Suppressor macrophage treated with lipopolysaccharide for 4 hours (primary cell): ENCODE data around the gene CD200.

Experiments used
- DNase-seq: peaks from one replicate; pipeline ENCODE4 v3.0.0-alpha.2; 2020

CD200 gene

DNA sequence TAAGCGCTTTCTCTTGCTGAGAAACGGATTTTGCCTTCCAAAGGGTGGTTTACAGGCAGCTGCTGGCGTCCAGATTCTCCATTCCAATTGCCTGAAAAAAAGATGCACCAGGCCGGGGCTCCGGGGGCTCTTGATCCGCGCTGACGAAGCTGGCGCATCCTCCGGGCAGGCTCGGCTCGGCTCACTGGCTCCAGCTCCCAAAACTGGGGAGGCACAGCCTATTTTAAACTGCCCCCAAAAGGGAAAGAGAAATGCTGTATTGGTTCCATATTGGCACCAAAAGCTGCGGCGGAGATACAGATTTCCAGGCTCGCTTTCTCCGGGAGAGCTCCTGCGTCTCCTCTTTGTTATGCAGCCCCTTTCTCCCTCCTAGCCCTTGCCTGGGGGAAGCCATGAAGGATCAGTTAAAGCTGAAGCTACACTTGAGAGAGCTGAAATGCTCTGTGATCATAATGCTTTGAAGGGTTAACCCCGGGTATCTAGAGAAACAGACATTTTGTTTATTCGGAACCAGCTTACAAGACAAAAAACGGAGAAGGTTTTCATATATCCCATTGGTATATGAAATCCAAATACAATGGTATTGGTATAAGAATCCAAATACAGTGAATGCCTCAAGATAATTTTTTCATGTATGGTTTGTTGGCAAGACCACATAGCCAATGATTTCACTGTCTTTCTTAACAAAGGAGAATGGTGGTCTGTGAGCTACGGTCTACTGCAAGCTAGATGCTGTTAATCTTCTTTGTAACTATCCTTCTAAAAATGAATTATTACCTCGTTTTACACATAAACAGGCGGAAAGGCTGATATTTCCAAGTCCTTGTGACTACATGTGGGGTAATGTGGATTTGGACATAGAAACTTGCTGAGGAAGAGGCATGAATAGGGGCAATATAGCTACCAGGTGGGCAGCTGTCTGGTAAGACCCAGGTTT is 693 bp downstream of the CD200 start:
- no peak for DNase-seq

DNA sequence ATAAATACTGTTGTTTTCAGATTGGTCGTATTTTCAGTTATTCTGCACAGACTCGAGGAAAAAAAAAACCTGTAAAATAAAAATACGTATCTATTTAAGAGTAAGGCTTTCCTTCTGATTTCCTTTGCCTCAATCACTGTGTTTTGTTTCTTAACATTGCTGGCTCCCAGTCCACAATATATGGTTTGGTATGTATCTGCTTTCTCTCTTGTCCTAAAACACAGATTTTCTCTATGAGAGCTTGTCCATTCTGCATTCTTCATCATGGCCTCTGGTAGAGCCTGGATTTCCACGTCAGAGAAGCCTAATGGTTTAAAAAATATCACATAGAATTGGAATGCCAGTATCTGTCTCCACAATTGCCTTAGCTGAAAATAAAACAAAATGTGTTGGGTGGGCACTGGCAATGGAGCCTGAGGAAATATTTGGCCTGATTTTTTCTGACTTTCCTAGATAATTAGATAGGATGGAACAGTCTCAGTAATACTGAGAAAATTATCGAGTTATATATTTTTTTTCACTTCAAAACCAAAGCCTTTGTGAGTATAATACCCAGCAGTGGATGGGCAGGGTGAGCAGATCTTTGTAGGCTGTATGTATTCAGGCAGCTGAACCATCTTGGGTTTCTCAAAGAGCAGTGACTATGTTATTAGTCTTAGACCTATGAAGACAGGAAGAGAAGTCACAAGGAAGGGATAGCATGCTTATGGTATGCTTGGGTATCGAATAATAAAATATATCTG is 1.9 kb downstream of the CD200 start:
- DNase-seq: no peak

DNA sequence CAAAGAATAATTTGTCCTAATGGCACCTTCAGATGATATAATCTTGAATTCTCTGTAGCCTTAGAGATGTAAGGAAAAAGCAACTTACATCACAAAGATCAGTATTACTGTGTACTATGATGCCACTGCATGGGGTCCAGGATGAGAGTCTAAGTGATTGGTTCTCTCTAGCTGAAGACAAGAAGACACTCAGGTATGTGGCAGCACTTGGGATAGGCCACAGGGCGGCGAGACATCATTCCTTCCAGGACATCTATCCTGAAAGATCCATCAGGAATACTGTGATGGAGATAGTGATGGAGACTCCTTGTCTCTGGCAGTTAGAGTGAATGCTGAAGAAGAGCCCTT is 2.5 kb downstream of the CD200 start:
- DNase-seq: no peak

DNA sequence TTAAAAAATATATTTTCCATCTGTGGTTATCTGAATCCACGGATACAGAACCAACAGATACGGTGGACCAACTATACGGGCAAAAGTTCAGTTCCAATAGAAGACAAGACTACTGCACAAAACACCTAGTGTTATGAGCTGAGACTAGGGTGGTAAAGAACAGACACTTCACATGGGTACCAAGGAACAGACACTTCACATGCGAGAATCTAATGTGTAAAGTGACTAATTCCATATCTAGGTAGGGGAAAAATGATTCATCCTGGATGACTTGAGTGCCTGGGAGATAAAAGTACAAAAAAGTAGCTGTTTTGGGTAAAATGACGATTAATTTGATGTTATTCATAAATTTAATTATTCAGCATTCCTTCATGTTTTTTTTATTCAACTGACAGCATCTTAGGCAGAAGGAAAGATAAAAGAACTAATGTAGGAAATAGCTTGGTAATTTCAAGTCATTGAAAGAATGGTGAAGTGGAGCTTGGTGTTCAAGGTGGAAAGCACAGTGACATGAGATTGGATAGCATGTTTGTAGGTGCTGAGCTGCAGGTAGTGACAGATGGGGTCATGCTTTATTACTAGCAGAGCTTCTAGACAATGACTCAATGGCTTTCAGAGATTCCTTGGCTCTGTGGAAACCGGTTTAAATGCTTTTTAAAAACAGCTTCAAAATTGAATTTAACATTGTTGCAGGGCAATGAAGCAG is 5.2 kb downstream of the CD200 start:
- no peak for DNase-seq

DNA sequence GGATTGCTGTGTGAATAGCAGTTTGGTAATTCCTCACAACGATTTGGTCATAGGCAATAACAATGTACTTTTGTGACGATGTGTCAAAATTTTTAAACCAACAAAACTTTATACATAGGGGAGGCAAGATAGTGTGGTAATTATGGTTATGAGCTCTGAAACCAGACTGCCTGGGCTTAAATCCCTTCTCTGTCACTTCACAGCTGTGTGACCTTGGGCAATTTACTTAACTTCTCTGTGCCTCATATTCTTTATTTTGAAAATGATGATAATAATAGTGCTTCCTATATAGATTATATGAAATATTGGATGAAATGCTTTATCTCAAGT is 5.7 kb downstream of the CD200 start:
- DNase-seq: no peak

DNA sequence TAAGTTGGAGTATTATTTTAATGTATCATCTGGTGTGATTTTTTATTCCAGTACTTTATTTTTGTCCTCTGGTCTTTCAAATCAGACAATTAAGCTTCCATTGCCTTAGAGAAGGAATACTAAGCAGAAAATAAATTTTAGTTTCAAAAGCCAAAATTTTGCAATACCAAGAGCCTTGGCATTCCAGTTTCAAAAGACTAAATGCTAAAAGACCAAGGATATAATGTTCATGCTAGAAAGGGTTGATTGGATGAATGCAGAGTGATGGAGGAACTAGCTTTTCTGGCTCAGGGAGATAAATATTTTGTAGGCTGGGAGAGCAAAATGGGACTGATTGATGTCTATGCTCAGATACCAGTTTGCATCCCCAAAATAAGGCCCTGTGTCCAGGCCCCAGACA is 6.2 kb downstream of the CD200 start:
- DNase-seq: no peak

DNA sequence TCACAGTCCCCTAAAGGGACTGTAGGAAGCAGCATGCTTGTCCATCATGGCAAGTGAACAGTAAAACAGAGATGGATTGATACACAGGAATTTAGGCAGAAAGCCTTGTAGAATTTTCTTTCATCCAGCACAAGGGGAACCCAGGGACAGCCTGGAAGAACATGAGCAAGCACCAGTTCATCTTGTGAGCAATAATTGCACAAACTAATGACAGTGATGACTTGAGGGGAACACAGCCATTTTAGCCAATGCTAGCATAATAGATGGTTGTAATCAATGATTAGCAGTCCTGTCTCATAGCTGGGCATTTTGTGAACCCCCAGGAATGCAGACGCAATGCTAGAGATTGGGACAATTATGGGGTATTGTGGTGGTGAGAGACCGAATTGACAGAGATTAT is 6.7 kb downstream of the CD200 start:
- DNase-seq: no peak

DNA sequence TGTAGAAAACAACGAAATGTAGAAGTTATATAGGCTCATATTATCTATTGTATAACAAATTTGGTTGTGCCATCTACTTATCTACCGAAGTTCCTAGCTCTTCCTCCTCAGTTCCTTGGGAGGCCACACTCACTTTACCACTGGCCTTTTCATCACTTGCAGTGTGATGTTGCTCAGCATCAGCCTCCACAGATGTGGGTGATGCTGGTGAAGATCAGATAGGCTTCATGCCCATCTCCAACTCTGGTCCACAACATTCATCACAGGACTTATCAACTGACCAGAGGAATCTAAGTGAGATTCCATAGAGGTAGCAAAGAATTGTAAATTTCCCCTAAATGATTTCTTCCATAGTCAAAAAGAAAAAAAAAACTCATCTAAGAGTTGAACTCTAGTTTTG is 8.4 kb downstream of the CD200 start:
- DNase-seq: no peak

DNA sequence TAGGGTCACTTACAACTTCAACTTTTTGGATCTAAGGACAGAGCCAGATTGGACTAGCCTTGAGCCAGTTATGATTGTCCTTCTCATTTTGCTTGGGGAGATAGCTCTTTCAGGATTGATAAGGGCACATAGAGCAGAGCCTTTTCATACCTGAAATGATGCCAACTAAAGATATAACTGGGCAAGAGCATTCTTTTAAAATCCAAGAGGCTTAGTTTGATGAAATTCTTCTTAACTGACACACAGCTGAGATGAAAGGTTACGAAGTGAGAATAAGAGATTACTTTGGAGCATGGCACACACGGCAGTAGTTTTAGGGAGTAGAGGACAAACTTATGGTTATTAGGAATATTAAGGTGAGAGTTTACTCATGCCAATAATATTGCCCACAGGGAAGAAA is 12.7 kb downstream of the CD200 start:
- no peak for DNase-seq

DNA sequence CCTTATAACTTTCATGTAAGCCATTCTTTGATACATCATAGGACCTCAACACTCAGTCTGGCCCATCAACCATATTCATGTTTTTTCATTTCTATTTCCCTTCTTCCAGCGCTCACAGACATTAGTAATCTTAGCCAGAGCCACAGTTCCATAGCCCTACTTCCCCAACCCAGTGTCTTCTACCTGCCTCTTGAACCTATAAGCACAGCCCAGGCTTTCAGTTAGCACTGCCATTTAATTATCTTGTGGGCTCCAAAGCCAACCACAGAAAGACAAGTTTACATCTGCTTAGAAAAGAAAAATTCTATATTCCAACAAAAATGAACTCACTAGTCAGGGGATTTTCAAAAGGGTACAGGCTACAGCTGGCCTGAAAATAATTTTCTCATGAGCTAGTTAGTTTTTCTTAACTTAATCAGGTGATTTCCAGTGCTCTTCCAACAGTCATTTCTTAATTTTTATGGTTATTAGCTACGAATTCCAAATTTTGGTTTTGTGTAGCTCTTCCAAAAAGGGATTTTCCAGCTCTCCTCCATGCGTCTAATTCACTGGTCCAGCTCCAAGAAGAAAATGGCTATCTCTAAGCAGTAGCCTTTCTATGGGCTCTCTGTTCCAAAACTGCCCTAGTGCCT is 13.7 kb downstream of the CD200 start:
- DNase-seq: no peak

DNA sequence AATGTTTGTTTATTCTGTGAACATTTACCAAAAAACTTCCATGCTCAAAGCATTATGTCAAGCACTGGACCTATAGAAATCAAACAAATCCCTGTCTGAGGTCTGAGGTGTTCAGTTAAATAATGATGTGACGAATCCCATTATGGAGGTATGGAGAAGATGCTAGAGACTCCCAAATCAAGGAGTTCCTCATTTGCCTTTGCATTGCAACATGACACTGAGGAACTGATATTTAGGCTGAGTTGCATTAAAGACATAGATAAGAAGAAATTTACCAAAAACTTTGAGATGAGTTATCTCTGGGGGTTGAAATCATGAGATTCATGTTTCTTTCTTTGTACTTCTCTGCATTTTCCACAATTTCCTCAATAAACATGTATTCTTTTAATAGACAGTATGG is 16.0 kb downstream of the CD200 start:
- DNase-seq: peak; percentile 22

DNA sequence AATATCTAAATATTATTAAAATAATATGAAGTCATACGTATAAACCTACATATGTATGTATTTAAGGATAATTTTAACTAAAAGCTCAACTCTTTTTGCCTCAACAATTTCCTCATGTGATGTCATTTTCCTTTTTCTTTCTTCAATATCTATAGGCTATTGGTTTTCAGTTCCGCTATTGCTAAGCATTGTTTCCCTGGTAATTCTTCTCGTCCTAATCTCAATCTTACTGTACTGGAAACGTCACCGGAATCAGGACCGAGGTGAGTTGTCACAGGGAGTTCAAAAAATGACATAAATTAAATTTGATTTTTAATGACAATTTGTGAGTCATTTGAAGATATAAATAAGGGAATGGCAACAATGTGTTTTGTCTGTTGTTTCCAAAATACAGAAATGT is 16.6 kb downstream of the CD200 start:
- DNase-seq: no peak

DNA sequence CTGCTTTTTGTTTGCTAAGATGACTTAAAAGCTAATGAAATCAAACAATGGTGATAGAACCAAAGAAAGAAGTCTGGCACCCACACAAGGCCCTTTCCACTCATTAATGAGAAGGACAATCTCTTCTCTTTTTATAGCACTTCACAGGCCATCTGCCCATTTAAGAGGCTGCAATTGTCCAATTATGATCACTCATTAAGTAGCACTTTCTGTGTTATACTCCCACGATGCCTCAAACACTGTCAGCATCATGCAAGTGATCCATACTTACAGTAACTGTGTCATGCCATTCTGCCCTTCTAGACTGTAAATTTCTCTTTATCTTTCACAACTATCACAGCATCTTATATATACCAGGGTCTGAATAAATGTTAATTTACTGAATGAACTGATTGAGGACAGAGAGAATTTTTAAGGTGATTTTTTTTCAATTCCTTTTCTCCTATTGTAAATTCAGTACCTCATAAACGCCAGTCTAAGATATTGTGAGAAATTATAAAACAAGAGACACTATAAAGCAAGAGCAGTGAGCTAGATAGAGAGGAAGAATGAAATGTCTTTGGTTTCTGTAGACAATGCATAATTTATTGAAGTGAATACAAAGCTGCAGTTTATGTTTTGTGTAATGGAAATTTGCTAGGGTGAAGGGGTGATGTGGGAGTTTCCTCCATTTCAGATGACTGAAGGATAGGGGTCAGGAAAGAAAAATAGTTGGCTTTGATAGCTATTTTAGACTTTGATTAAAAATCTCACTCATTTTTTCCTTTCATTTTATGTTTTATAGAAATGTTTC is 17.3 kb downstream of the CD200 start:
- no peak for DNase-seq

DNA sequence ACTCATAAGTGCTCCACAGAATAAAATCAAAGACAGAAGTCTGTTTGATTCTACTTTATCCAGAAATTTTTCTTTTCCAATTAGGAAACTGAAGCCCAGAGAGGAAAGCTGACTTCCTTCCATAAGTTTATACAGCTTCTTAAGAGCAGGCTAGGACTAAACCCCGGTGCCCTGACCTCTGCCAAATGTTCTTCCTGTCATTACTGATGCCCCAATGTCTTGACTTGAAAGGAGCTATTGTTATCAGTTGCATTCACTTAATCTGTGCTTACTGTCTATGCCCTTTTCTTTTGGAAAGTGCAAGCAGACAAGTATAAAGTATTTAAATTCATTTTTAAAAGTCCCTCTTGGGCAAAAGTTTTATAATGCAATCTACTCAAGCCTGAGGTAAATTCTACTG is 18.1 kb downstream of the CD200 start:
- no peak for DNase-seq

DNA sequence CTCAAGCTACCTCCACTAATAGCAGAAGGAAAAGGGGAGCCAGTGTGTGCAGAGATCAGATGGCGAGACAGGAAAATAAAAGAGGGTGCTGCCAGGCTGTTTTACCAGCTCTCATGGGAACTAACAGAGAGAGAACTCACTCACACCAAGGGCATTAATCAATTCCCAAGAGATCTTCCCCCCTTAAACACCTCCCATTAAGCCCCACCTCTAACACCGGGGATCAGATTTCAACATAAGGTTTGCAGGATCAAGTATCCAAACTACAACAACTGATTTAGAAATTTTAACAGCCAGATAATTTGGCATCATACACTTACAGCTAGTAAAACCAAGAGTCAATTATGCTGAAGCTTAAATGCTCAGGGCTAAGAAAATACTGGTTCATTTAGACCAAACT is 18.9 kb downstream of the CD200 start:
- no peak for DNase-seq

DNA sequence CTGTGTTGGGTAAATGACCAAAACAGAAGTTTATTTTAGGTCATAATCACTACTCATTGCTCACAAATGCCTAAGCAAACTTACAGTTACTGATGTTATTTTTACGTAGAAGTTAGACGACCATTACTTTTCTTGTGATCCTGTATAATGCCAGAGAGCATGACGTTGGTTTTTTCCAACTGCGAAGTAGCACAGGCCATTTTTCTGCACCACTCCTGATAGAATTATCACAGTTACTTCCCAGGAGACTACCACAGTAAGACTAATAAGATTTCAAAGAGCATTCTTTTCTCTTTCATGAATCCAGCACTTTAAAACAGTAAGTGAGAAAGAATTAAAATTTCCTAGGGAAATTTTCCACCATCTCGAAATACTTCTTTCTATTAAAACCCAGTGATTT is 19.8 kb downstream of the CD200 start:
- no peak for DNase-seq

DNA sequence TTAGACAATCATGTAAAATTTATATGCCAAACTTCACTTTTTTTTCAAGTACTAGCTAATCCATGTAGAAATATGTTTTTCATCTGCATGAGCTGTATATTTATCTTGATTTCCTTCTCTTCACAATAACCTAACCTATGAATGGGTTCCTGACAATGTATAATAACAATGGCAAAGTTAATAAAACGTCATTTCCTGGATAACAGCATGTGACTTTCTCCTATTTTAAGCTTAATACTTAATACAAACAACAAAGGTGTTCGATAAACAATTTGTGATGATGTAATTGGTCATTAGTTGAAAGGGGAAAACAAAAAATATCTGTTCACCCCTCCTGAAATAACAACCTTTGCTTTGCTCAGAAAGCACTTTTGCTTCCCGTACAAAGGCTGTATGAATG is 20.4 kb downstream of the CD200 start:
- no peak for DNase-seq

DNA sequence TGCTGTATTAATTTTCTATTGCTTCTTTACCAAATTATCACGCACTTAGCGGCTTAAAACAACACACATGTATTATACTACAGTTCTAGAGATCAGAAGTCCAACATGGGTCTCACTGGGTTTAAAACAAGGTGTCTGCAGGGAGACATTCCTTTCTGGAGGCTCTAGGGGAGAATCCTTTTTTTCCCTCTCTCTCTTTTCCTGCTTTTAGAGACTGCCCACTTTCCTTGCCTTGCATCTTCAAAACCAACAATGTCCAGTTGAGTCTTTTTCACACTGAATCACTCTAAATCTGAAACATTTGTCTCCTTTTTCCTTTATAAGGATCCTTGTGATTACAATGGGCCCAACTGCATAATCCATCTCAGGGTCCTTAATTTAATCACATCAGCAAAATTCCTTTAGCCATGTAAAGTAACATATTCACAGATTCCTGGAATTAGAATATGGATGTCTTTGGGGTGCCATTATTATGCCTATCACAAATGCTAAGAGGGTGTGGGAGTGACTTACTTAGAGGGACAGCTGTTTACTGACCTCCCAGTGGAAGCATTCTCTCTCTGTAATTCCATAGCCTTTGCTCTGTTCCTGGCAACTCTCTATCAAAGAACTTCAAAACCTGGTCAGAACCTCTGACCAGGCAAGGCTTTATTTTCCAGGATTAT is 21.8 kb downstream of the CD200 start:
- no peak for DNase-seq

DNA sequence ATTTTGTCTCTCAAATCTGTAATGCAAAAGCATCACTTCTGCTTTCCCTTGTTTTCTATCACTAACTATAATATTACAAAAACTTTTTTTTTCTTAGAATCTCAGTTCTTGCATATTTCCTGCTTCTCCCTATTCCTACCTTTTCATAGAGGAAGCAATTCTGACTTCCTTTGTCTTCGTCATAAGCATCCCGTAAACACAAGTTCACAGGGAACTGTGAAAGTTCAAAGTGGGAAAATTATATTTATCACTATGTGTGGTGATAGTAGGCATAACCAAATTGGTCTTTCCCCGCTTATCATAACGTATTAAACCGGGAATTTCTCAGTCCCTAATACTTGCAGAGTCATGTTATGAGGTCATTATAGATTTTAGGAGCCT is 22.3 kb downstream of the CD200 start:
- DNase-seq: peak; percentile 41

DNA sequence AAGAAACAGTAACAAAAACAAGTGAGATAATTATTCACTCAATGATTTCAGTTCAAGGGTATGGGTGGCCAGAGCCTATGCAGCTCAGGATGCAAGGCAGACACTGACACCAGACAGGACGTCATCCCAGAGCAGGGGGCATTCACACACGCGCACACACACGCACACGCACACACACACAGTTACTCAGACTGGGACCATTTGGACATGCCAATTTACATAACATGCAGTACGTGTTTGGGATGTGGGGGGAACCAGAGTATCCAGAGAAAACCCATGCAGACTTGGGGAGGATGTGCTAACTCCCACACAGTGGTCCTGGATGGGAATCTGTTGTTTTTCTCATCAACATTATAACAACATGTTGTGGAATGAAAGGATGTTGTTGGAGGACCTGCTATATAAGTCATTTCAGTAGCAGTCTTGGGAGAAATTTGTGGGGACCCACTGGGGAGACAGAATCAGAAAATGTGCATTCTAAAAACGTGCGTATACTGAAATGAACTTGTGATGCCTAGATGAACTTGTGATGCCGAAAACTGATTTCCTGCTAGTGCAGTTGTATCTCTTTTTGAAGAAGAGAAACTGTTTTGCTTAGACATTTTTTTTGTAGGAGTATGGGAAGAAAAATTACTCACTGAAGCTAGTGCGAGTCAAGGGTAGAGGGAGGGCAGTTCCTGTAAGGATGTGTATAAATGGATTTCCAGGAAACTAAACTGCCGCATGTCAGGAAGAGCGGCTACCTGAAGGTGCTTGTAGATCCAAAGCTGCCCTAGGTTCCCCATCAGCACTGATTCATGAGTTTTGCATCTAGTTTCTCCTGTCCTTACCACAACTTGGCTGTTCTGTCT is 25.2 kb downstream of the CD200 start:
- DNase-seq: peak; percentile 62

DNA sequence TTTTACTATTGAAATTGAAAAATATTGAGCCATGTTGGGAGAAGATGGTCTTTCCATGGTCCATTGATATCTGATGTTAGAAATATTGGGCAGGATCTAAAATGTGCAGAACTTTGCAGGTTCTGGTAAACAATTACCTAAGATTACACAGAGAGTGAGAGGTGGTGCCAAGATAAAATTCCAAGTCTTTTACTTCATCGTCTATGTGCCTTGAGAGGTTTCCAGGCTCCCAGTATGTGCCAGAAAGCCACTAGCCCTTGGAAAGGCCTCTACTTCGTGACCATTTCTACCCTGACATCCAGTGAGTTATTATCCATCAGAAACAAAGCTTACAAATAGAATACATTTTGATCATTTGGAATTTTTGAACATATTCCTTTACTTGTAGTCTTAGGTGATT is 27.6 kb downstream of the CD200 start:
- DNase-seq: no peak
